ENCODE results near the gene GRIN2A. TPM values are rescaled to one million over a fixed set of nuclear protein-coding genes. Genes with fewer than 3 reads are reported as not detected.

GRIN2A gene
- total RNA-seq, 1 donor from 2014 or later = under 0.01 TPM

DNA sequence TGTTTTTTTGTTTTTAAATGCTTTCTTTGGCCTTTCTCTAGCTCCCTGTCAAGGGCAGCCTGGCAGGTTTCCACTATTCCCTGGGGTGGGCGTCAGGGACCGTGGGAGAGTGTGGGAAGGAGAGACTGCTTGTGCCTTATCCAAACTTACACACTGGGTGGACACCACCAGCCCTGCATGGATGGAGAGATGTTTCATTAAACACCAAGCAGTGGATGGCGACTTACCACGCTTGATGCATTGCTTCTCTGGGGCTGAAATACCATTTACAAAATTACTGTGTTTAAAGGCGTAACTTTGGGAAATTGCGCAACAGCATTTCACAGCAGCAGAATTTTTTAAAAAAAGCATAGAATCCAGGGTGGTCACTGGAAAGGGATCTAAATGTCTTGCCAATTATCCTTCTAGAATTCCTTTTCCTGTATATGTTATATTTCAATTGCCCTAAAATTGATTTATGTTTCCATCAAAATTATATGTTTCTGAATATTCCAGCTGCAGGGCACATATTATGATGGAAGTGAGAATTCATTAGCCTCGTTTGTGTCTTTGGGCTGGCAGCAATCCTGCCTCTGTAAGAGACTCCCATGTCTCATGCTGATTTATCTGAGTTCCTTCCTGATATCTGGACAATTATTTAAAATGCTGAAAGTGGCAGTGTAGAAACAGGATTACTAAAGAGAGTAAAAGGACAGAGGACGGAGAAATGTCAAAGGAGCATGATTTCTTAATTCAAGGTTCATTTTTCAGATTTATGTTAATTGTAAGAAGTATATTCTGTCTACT lies 247.3 kb downstream of the GRIN2A start:
- Histone ChIP-seq H3K36me3 (ENCODE audit: control insufficient read depth, insufficient read depth, low read length) (no peaks in the 10 kb centered on the region), H3K27me3 (ENCODE audit: control insufficient read depth, insufficient read depth, low read length) (no peaks in the 10 kb centered on the region), H3K4me3 (ENCODE audit: low read depth, low read length) (no peak overlapping the region)
- DNase-seq (ENCODE audit: low read depth) = no peak
- TF ChIP-seq, protein P1, sequence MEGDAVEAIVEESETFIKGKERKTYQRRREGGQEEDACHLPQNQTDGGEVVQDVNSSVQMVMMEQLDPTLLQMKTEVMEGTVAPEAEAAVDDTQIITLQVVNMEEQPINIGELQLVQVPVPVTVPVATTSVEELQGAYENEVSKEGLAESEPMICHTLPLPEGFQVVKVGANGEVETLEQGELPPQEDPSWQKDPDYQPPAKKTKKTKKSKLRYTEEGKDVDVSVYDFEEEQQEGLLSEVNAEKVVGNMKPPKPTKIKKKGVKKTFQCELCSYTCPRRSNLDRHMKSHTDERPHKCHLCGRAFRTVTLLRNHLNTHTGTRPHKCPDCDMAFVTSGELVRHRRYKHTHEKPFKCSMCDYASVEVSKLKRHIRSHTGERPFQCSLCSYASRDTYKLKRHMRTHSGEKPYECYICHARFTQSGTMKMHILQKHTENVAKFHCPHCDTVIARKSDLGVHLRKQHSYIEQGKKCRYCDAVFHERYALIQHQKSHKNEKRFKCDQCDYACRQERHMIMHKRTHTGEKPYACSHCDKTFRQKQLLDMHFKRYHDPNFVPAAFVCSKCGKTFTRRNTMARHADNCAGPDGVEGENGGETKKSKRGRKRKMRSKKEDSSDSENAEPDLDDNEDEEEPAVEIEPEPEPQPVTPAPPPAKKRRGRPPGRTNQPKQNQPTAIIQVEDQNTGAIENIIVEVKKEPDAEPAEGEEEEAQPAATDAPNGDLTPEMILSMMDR (IDR thresholded peaks at IDR 0.05; ENCODE audit: insufficient read depth, low read length, poor library complexity, severe bottlenecking) = no peak

DNA sequence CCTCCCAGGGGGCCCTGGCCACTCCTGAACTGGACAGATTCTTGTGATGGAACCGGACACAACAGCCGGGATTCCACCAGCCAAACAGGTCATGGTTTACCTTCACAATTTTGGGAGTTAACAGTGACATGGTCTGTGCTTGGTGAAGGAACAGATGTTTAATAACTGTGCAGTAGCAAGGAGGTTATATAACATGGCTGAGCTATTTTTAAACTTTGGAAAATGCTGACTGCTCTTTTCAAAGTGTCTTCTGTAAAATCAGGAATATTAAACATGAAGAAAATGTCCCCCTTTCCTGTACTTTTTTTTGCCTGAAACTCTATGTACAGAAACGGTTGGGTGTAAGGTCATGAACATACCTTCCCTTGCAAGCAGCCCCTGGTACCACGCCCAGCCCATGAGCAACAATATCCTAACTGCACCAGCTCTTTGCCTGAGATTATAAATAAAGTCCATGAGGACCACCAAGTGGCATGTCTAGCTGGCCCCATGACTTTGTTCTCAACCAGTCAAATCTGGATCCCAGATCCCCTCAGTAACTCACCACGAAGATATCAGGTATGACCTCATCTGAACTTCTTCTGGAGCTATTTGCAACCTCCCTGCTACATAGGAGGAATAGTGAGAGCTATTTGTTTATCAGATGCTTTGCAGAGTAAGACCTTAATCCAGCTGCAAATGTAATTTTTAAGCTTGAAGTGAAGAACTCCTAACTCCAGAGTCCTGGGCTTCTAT lies 249.1 kb downstream of the GRIN2A start:
- DNase-seq (ENCODE audit: low read depth) = no peak
- Histone ChIP-seq H3K27me3 (ENCODE audit: control insufficient read depth, insufficient read depth, low read length) (no peaks in the 10 kb centered on the region), H3K4me3 (ENCODE audit: low read depth, low read length) (no peak overlapping the region), H3K36me3 (ENCODE audit: control insufficient read depth, insufficient read depth, low read length) (no peaks in the 10 kb centered on the region)
- TF ChIP-seq, protein P1 (IDR thresholded peaks at IDR 0.05; ENCODE audit: insufficient read depth, low read length, poor library complexity, severe bottlenecking) = no peak

DNA sequence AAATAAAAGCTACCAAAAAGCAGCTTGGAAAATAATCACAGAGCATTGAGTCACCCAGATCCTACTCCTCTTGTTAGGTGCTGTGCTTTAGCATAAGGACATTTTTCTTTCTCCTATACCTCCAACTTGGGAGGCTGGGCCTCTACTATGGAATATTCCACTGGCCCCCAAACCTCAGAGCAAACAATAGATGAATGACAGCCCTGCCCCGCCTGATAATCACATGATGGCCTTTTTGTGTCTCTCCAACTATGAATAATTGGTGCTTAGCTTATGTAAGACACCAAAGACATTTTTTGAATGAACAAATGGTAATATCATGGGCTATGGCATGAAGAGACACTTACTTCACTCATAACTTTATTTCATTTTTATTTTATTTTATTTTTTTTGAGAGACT lies 250.2 kb downstream of the GRIN2A start:
- TF ChIP-seq, protein P1 (IDR thresholded peaks at IDR 0.05; ENCODE audit: insufficient read depth, low read length, poor library complexity, severe bottlenecking) = no peak

DNA sequence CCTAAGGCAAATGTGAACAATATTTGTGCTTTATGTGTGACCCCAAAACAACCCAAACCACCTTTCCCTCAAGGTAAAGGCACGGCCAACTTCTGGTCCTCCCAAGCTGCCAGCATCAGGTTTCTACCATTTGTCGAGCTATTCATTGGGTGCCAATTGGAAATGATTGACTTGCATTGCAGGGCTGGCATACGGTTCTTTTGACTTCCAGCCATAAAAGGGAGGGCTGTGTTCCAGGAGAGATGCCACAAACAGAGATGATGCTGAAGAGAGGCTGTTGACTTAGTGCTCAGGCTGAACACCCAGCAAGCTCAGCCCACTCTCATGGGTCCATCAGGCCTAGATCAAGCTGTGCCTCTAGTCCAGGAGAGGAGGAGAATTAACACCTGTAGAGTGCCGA lies 252.4 kb downstream of the GRIN2A start:
- H3K4me3 ChIP-seq (ENCODE audit: low read depth, low read length) = no peak overlapping the region
- TF ChIP-seq, protein P1 (IDR thresholded peaks at IDR 0.05; ENCODE audit: insufficient read depth, low read length, poor library complexity, severe bottlenecking) = no peak
- no peaks in the 10 kb centered on the region for H3K27me3 ChIP-seq (ENCODE audit: control insufficient read depth, insufficient read depth, low read length)
- no peaks in the 10 kb centered on the region for H3K36me3 ChIP-seq (ENCODE audit: control insufficient read depth, insufficient read depth, low read length)
- no peak for DNase-seq (ENCODE audit: low read depth)

More for the DNA sequence above, 250.2 kb downstream of the GRIN2A start:
- no peak overlapping the region for H3K4me3 ChIP-seq (ENCODE audit: low read depth, low read length)
- H3K27me3 ChIP-seq (ENCODE audit: control insufficient read depth, insufficient read depth, low read length) = no peaks in the 10 kb centered on the region
- H3K36me3 ChIP-seq (ENCODE audit: control insufficient read depth, insufficient read depth, low read length) = no peaks in the 10 kb centered on the region
- DNase-seq (ENCODE audit: low read depth) = no peak

DNA sequence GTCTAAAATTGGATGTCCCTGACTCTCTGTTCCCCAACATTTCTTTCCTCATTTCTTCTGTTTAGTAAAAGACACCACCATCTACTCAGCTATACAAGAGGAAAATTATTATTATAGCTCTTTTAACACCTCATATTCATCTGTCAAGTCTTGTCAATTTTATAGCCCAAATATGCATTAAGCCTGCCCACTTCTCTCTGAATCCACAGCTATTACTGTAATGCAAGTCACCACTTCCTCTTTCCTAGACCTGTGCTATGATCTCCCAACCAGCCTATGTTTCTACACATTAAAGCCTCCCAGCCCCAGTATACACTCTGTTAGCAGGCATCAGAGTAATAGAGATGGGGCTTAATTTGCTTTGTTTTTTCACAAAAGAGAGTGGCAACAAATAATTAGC lies 252.9 kb downstream of the GRIN2A start:
- Histone ChIP-seq H3K27me3 (ENCODE audit: control insufficient read depth, insufficient read depth, low read length) (no peaks in the 10 kb centered on the region), H3K4me3 (ENCODE audit: low read depth, low read length) (no peak overlapping the region), H3K36me3 (ENCODE audit: control insufficient read depth, insufficient read depth, low read length) (no peaks in the 10 kb centered on the region)
- TF ChIP-seq, protein P1 (IDR thresholded peaks at IDR 0.05; ENCODE audit: insufficient read depth, low read length, poor library complexity, severe bottlenecking) = no peak
- no peak for DNase-seq (ENCODE audit: low read depth)
